Left renal pelvis (tissue), 4 donors: ENCODE data around the gene CDH13. TPM values are rescaled to one million over a fixed set of nuclear protein-coding genes. Genes with fewer than 3 reads are reported as not detected.

Source experiments
- DNase-seq, 4 donors: peaks; one replicate each; pipeline ENCODE4 v3.0.0-alpha.2; 2013; ENCODE audit warnings: low read depth in 4 of 4, low spot score in 3 of 4
- polyA plus RNA-seq, 4 donors: library from polyadenylated mRNA; unstranded; fragments of 120-200 nt; gene quantifications; one replicate each; pipeline ENCODE4 v1.2.1, GENCODE V29; 2013; ENCODE audit not compliant: insufficient read length in 4 of 4

Gene CDH13
- polyA plus RNA-seq, 4 donors = 4.9 to 18.0 (median 11.3) TPM

DNA sequence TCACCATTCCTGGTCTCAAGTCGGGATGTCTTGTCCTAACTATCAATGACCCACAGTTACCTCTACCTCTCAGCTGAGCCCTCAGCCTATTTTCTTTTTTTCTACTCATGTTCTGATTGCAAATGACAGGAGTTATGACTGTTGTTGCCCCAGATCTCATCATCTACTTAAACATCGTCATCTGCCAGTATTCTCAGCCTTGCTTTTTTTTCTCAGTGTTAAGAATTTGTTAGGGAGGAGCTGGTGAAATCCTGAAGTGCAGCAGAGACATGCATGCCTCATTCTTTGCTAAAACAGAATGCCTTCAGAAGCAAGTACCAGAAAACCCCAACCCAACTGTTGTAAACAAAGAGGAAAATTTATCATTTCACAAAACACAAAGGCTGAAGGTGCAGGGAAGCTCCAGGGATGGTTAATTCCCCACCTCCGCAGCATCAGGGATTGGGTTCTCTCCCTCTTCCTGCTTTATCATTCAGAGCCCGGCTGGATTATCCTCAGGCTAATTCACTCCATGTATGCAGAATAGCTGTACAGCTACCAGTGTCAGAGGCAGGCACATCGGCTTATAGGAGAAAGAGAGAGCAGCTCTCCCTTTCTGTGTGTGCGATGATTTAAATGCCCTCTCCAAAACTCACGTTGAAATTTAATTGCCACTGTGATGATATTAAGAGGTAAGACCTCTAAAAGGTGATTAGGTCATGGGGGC is 640.2 kb downstream of the CDH13 start:
- DNase-seq = no peak

DNA sequence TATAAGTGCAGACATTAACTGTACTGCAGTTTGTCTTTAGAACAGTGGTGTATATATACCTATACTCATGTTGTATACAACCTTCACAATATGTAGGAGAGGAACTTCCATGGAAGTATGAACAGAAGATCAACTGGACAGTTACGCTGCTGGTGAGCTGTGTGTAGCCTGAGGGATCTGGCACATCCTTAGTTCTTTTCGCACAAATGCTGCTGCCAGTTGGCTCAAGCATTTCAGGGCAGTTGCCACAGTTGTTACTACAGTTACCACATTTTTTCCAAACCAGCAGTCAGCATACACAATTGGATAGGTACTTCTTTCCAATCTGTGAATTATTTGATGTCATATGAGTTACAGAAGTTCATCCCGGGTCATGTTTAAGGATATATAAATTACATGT is 641.4 kb downstream of the CDH13 start:
- DNase-seq = no peak

GRCh38 chr16:83269048-83269447 is 642.3 kb downstream of the CDH13 start:
- DNase-seq = no peak

DNA sequence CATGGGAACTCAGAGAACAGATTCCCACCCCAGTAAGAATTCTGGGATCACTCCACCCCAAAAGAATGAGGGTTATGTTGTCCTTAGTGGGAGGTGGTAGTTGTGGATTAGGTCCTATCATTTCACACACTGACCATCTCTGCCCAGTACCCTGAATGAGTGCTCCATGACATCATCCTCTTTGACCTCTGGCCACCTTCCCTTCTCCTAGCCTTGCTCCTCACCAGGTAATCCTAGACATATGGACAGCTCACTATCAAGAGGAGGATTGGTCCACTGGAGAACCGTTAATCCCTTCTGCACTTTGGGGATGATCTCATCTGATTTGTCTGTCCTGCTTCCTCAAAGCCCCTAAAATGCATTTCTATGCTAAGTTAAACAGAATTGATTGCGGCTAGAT is 642.8 kb downstream of the CDH13 start:
- DNase-seq = no peak

DNA sequence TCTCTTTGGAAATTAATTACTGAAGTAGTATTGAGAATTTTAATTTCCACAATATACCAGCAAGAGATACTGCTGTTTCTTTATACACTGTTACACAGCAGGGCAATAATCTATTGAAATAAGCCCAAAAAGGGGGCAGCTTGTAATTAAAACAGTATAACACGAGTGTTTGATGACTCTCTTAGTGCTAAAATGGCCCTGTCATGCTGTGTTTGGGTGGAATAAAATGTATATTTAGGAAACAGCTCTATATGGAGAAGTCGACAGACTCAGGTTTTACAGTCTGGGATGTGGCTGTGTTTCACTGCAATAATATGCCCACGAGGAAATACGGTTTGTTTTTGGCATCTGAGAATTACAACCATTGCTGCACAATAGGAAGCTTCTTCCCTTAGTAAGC is 643.3 kb downstream of the CDH13 start:
- no peak for DNase-seq

- no peak for DNase-seq
Measured at GRCh38 chr16:83270640-83271039, 643.9 kb downstream of the CDH13 start.

DNA sequence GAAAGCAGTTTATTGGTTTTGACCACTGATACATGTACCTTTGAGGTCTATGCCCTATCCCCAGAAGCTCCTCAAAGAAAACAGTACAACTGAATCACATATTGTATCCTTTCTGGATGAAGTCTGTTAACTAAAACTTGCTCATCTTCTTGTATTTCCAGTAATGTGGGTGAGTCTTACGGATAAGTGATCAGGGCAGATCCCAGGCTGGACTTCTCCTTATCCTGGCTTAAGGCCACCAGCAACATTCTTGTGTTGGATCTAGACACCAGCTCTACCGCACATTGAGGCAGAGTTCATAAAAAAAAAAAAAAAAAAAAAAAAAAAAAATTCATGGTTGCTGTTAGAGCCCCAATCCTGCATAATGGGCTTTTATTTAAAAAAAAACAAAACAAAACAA is 644.4 kb downstream of the CDH13 start:
- DNase-seq = no peak

DNA sequence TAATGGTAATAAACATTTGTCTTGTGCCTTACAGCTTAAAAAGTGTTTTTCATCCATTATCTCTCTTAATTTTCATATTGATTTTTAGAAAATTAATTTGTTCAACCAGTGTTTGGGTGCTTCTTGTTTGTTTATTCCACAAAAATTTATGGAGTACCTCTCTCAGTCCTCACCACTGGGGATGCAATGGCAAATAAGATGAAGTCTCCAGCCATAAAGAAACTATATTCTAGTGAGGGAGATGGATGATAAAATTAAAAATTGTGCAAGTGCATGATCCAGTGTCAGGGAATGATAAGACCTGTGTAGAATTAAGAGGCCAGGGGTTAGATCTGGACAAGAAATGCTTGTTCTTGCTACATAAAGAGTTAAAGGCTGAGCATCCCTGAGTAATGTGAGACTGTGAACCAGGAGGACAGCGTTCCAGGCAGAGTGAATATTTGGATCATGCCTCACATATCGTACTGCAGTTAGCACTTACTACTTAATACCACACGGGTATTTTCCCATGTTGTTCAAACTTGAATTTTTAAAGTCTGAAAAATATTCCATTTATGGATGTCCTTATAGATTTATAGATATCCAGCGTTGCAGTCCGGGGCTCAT is 645.3 kb downstream of the CDH13 start:
- no peak for DNase-seq

- no peak for DNase-seq
Measured at GRCh38 chr16:83272843-83273242, 646.1 kb downstream of the CDH13 start.

- DNase-seq = no peak
Measured at GRCh38 chr16:83273504-83274173, 646.9 kb downstream of the CDH13 start.

DNA sequence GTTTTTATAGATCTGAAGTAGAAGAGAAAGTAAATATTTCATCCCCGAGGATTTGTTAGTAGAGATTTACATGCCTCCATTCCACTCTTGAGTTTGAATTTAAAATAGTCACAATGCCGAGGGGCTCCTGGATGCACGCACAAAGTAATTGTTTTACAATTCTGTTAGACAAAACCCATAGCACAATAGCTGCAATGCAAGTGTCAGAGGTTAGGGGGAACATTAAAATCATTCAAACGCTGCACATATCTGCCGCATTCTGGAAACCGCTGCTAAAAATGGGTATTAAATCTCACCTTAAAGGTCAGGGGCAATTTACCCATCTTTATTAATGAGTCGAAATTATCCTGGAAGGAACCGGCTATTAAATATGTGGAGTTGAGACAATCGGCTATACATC is 652.5 kb downstream of the CDH13 start:
- no peak for DNase-seq

DNA sequence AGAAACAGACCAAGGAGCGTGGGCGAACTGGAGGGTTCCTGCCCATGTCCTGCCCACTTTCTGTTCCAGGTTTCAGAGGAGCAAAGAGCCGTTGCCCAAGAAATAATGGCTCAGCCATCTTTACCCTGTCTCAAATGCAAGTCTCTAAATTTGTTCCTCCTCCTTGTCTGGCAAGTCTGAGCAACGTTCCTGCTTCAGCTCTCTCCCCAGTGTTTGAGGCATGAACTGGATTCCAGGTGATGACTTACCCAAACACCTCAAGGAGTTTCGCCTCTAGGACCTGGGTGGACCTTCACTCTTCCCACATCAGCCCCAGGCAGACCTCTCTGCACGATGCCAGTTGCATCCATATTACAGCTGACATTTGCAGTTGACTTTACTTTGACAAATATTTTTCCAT is 659.2 kb downstream of the CDH13 start:
- no peak for DNase-seq

- no peak for DNase-seq
Measured at GRCh38 chr16:83296505-83296904, 669.7 kb downstream of the CDH13 start.

GRCh38 chr16:83298541-83298940 is 671.8 kb downstream of the CDH13 start:
- DNase-seq = no peak

GRCh38 chr16:83300326-83300725 is 673.6 kb downstream of the CDH13 start:
- no peak for DNase-seq

DNA sequence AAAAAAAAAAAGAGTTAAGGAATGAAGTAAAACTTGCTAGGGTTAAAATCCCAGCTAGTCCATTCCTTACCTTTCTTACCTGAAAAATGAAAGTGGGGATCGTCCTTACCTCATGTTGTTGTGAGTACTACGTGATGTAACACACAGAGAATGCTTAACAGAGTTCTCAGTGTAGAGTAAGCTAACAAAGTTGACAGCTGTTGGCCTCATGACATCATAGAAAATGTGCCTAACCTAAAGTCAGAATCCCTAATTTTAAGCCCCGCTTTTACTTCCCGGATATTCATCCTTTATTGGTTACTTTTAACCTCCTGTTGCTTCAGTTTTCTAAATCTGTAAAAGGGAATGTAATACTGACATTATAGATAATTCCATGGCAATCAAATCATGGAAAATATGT is 675.2 kb downstream of the CDH13 start:
- DNase-seq = no peak

GRCh38 chr16:83302853-83303252 is 676.1 kb downstream of the CDH13 start:
- DNase-seq = no peak

GRCh38 chr16:83305092-83305491 is 678.3 kb downstream of the CDH13 start:
- DNase-seq = no peak

DNA sequence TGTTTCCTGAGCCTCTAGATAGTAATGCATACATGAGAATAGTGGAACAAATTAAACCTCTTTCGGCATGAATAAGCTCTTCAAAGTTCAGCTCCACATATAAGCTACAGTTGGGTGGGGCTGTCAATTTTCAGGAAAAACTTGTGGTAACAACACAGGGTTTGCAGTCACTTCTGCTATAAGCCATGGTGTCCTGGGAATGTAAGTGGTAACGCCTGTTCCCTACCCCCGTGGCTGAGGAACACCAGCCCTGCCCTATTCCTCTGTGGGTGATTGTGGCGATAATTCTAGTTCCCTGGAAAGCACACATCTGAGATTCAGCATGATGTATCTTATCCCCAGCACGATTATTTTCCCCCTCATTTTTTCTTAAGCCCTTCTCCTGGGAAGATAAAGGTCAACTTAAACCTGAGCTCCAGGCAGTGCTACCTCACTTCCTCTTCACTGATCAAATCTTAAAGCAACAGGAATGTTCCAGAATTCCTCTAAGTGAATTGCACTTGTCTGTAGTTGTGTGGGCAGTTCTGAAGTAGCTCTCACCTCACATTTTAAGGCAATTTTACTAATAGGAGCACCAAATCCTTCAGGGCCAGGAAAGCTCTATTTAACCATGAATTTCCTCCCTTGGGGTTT is 680.3 kb downstream of the CDH13 start:
- DNase-seq = no peak

- no peak for DNase-seq
Measured at GRCh38 chr16:83307594-83307992, 680.8 kb downstream of the CDH13 start.

DNA sequence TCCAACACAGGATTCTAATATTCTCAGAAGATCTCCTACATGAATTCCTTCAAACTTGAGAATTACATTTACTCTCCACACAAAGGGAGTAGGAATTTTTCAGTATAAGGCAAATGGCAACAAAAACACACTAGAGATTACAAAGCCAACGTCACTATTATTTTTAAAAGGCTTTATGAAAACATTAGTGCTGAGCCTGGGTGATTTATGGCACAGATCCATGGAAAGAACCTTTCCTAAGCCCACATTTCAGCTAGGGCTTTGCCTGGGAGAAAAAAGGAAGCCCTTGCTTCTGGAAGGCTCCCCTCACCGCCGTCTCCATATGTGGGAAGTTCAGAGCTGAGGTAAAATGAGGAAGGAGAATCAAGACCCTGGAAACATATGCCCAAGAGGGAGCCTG is 681.6 kb downstream of the CDH13 start:
- no peak for DNase-seq

DNA sequence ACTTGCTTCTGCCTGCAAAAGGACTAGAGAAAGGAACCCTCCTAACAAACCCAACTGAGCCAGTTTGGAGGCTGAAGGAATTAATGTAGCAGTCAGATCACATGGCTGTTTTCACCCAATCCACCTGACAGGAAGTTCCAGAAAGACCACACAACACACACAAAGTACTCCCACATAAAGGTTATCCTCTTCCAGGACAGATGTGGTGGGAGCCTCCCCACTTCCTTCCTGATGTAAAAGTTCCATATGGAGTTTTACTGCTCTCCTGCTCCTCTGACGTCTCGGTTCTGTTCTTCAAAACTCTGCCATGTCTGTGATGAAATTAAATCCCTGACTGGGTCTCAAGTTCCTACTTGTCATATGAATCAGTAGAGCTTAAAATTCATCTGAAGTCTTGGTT is 684.0 kb downstream of the CDH13 start:
- DNase-seq = no peak
